ENCODE data around the gene STEAP1B. TPM values are rescaled to one million over a fixed set of nuclear protein-coding genes. Genes with fewer than 3 reads are reported as not detected.

The STEAP1B gene
- total and polyA plus RNA-seq, 2 donors (not counting 3 experiments of a cell fraction or from before 2014, with no cell fraction given) = 32.2 to 46.1 TPM

- H3K9me1 ChIP-seq (replicated peaks; ENCODE audit: control insufficient read depth, extremely low read depth, insufficient read depth, low read length) = no peaks in the 10 kb centered on the region
- no peaks in the 10 kb centered on the region for H3K79me2 ChIP-seq (ENCODE audit: control insufficient read depth, insufficient read depth, low read length)
- POLR2A ChIA-PET = no interaction called here
- DNase-seq (ENCODE audit: low read depth, low spot score) (no peak), FAIRE-seq (no peak)
- H4K20me1 ChIP-seq (replicated peaks; ENCODE audit: control insufficient read depth, extremely low read depth, insufficient read depth, low read length) = no peaks in the 10 kb centered on the region
- H3K27me3 ChIP-seq (ENCODE audit: control insufficient read depth in 2 of 2, insufficient read depth in 2 of 2, low read length in 2 of 2) = no peaks in the 10 kb centered on the region
- H3K27ac ChIP-seq (ENCODE audit: insufficient read depth, low read depth, low read length) = peak overlapping the region; percentile 96
- no peak overlapping the region for H3K9ac ChIP-seq (replicated peaks; ENCODE audit: extremely low read depth, insufficient read depth, low read length)
- dilution Hi-C loops (cut with MboI; ENCODE audit: extremely low pct_ligation_motif_present, low sequenced_read_pairs) (no loop called here), intact Hi-C loops (cut with micrococcal nuclease) (no loop called here)
- peak overlapping the region; percentile 43 for H3K4me2 ChIP-seq (ENCODE audit: insufficient read depth, low read length)
- H3K36me3 ChIP-seq (ENCODE audit: control insufficient read depth in 2 of 2, extremely low read depth in 1 of 2, insufficient read depth in 2 of 2, low read length in 2 of 2) = no peaks in the 10 kb centered on the region
- no peak overlapping the region for H2AFZ ChIP-seq (ENCODE audit: low read depth, low read length)
- BruUV-seq (replicated peaks) = no TSS peak
- no peak overlapping the region for H3K4me3 ChIP-seq (replicated peaks in 1 of 3; ENCODE audit: insufficient read depth in 1 of 3, low read depth in 1 of 3, low read length in 3 of 3)
- CTCF ChIA-PET = no interaction called here
- TF ChIP-seq EZH2 (IDR thresholded peaks at IDR 0.05; ENCODE audit: borderline replicate concordance, low read depth, low read length, severe bottlenecking) (no peak), FOS (IDR thresholded peaks at IDR 0.05; ENCODE audit: borderline replicate concordance, insufficient read depth, low read length) (no peak), POLR2A (IDR thresholded peaks at IDR 0.05; ENCODE audit: low read depth, low read length) (no peak), MYC (IDR thresholded peaks at IDR 0.05; ENCODE audit: low read depth, low read length) (no peak), CTCF (IDR thresholded peaks at IDR 0.05; ENCODE audit: extremely low read depth in 1 of 2, insufficient read depth in 1 of 2, low read depth in 1 of 2, low read length in 2 of 2) (no peak), GATA2 (IDR thresholded peaks at IDR 0.05; ENCODE audit: insufficient read depth, insufficient read length, low read depth, low read length) (no peak), MAX (IDR thresholded peaks at IDR 0.05; ENCODE audit: insufficient read depth, insufficient read length) (no peak), POLR2AphosphoS5 (IDR thresholded peaks at IDR 0.05; ENCODE audit: insufficient read depth, low read depth, low read length) (no peak), JUN (IDR thresholded peaks at IDR 0.05; ENCODE audit: borderline replicate concordance, insufficient read depth, insufficient read length, low read depth) (no peak)
- no peaks in the 10 kb centered on the region for H3K9me3 ChIP-seq (replicated peaks; ENCODE audit: control insufficient read depth, insufficient read depth, low read length)
- peaks cover 26% of the 10 kb centered on the region for H3K4me1 ChIP-seq (ENCODE audit: control insufficient read depth, extremely low read depth, insufficient read depth, low read length)
These were observed 80.5 kb downstream of the STEAP1B start for GRCh38 chr7:22419488-22419887.
